HG03575 (cell line): ENCODE measurements around the gene AQP6.

Experiments used
- ATAC-seq: cut with Tn5 transposase; IDR thresholded peaks from one replicate; pipeline ENCODE4 v1.9.1; 2021; ENCODE audit not compliant: unreplicated experiment, insufficient number of reproducible peaks, low FRiP score; ENCODE audit errors: extremely low read depth

The AQP6 gene

DNA sequence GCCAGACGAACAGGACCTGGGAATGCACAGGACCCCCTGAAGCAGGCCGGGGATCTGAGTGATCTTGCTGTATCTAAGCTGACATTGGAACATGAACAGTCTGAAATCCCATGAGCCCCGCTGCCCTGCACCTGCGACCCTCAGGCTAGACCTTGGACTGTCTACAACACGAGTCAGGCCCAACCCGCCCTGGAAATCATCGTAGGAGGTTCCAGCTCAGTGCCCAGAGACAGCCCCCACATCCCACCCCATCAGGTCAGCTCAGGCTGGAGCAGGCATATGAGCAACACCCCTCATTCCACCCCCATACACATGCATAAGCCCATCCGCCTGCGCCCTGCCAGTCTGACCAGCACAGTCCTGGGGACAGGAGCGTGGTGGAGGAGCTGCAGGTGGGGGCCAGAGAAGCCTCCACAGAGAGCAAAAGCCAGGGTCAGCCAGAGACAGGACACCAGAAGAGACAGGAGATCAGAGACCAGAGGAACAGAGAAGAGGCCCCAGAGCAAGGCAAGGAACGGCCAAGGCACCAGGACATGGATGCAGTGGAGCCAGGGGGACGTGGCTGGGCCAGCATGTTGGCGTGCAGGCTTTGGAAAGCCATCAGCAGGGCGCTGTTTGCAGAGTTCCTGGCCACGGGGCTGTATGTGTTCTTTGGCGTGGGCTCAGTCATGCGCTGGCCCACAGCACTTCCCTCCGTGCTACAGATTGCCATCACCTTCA is at the start of gene AQP6:
AQP6 (plus strand) TSS at position 307 of the 720 bp plus-strand sequence; CDS start at position 534, 227 bp downstream.
- ATAC-seq, result no peak

DNA sequence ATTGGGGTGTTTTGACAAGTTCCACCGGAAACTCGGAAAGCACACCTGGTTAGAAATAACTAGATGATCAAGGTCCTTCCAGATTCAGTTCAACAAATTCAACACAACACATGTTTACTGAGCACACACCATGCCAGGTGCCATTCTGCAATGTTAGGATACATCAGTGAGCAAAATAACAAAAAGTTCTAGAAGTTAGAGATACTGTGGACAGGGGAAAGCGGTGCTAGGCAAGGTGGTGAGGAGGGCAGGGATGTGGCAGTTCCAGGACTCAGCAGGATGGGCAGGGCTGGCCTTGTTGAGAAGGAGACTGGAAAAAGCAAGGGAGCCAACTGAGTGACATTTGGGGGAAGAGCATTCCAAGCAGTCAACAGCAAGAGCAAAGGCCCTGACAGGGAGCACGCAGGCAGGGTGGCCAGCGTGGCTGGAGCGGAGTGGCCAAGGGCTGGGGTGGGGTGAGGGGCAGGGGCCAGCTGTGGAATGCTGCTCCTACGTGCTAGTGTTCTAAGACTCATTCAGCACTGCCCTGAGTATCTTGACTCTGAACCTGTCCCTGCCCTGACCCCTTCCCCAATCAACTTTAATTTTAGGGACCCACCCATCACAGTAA is 49.6 kb upstream of the AQP6 start:
- ATAC-seq, result no peak

DNA sequence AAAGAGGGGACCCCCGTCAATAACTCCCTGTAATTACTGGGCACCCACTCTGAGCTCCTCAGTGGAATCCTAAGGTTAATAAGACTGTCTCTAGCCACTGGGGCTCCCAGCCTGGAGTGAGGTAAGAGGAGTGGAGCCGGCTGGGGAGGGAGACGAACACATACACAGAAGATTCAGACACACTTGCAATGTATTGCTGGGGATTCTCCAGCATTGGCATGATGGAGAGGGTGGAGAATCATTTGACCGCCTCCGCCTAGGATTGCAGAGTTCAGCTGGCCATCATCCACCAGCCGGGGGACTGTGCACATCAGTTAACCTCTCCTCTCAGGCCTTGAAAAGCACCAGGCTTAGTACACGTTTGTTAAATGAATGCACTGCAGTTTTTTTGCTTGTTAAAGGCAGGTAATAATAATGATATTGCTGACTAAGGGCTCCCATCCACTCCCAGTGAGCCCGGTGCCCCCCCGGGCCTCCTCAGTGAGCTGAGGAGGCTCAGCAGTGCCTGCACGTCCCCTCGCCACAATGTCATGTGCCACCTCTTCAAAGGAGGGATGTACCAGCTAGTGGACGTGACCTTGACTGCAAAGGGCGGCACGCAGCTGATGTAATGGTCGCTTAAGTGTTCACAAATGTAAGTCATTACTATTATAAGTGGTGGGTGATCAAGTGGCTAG is 48.7 kb upstream of the AQP6 start:
- ATAC-seq, result no peak

DNA sequence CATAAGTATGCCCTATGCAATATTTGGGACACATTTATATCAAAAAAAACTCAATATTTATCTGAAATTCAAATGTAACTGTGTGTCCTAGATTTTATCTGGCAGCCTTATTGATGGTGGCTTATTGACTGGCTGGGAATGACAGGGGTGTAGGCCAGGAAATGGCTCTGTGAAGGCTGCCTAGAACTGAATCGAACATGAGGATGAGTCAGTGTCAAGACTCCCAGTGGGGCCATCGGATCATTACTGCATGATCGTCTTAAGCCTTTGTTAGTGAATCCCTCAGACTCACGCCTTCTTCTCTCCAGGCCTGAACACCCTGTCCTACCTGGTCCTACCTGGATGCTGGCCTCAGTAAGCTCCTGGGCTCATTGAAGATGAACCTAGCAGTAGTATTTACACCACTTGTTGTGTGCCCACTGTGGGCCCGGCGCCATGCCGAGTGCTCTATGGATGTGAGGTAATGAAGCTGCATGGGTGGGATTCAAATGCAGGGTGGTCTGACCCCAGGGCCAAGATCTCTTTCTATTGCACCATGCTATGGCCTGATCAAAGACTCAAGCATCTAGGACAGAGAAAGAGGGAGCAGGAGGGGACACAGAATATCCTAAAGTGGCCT is 48.0 kb upstream of the AQP6 start:
- no peak for ATAC-seq

GRCh38 chr12:49925433-49926204 is 47.1 kb upstream of the AQP6 start:
- ATAC-seq, result no peak

DNA sequence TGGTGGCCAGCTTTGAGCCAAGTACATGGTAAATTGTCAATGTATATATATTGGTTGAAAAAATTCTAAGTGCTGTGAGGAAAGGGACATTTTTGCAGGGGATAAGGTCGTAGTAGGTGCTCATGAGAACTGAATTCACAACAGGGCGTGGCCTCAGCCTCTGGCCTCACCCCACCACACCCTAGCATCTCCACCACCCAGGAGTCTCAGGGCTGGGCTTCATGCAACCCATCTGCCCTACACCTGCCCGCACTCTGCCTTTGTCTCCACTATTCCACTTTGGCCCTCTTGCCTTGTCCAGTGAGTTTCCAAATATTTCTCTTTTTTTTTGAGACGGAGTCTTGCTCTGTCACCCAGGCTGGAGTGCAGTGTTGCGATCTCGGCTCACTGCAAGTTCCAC is 44.3 kb upstream of the AQP6 start:
- ATAC-seq, result no peak

DNA sequence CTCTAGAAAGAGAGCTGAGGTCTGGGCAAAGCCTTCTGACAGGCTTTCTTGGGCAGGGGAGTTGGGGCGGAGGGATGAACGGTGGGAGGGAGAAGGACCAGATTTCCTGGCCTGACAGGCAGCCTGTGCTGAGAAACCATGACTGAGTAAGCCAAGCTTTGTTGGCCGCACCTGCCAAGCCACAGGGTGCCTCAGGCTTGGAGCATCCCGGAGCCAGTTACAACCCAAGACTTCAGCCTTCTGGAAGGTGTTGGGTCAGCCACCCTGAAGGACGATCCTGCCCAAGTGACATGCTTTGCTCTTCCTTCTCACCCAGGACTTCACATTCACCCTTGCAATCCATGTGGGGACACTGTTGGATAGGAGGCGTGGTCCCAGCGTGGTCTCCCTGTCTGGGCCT is 43.2 kb upstream of the AQP6 start:
- no peak for ATAC-seq

- no peak for ATAC-seq
Observed at GRCh38 chr12:49930515-49931288, 42.0 kb upstream of the AQP6 start.

DNA sequence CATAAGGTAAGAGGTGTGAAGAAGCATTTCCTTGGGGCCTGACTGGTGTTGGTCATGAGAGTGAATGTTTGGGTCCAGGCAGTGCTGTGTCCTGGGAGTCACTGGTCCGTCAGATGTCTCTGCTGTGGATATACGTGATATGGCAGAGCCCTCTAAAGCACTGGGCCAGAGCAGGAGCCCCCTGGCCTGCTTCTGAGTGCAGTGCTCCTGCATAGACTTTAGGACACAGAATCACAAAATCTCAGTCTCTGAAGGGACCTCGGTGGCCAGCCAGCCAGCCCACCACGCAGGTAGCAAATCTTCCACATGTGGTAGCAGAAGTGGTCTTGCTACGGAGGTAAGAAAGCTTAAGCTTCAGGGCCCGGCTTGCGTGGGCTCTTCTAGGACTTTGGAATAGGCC is 40.7 kb upstream of the AQP6 start:
- ATAC-seq, result no peak

GRCh38 chr12:49932533-49933130 is 40.1 kb upstream of the AQP6 start:
- ATAC-seq, result no peak

GRCh38 chr12:49933796-49934195 is 39.0 kb upstream of the AQP6 start:
- ATAC-seq, result no peak

GRCh38 chr12:49934505-49934904 is 38.2 kb upstream of the AQP6 start:
- no peak for ATAC-seq

DNA sequence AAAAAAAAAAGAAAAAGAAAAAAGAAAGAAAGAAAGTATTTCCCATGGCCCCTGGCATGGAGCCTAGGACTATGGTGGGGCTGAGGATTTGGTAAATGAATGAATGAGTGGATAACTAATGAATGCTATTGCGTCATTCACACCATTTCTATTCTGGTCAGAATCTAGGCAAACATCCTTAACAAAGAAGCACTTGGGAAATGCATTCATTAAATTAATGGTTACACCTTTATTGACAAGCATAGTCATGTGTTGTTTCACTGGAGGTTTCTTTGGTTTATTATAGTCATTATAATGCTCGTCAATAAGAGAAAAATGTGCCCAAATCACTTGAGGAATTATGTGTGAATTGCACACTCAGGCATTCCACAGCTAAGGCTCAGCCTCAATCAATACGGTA is 35.8 kb upstream of the AQP6 start:
- no peak for ATAC-seq

DNA sequence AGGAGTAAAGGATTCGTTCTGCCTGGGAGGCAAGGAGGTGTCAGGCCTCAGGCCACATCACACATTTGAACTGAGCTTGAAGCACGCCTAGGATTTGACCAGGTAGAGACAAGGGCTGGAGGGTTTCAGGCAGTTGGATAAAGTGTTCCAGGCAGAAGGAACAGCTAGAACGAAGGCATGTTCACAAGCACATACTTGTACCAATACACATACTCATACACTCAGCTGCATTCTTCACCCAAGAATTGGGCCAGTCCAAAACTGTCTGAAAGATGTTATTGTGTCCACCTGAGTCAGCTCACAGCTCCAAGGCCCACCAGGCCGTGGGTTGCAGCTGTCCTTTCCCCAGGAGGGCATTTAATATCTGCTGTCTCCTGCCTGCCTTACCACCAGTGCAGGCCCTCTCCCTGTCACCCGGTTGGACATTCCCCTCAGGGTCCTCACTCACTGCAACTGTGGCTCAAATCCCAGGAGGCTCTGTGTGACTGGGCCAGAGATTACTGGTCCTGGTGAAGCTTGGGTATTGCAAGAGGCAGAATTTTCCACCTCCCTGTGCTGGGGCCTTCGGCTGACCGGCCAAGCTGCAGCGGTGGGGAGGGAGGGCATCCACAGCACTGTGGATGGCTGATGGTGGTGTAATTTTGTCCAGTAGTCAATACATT is 35.0 kb upstream of the AQP6 start:
- no peak for ATAC-seq

- no peak for ATAC-seq
Observed at GRCh38 chr12:49939307-49939706, 33.4 kb upstream of the AQP6 start.

- no peak for ATAC-seq
Observed at GRCh38 chr12:49939707-49940106, 33.0 kb upstream of the AQP6 start.

DNA sequence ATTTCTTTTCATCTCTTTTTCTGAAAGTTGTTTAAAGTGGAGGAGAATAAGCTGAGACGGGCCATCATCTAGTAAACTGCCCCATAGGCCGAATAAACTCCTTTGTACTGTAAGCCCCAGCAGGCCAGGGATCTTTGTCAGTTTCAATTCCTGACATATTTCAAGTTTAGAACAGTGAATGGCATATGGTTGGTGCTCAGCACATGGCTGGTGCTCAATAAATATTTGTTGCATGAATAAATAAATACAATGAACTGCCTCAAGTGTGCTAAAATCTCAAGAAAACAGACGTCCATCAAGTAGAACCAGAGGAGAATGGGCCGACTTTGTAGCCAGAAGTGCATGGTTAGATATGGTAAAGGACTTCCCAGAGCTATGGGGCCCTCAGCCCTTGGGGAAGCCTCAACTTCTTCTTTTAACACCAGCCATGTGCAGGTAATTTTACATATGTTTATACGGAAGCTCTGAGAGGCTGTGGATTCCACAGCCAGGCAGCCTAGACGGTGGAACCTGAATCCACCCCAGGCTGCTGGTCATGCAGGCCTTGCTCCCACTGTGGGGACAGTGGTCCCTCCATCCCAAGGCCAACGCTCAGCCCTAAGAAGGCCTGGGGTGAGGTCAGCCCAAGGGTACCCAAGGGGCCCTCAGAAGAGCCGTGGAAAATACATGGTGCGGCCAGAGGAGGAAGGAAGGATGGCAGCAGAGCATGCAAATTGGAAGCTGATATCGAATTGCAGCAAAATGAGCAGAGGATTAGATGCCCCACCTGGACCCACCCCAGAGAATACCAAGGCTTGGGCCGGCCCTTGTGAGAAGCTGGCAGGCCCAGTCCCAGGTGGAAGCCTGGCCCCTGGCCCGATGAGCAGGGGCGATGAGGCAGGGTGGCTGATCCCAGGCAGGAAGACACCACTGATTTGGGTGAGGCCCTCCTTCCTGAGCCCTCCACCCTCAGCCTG is 30.9 kb upstream of the AQP6 start:
- ATAC-seq, result no peak
